Measurements from ENCODE around the gene SLC25A23.

Gene SLC25A23

DNA sequence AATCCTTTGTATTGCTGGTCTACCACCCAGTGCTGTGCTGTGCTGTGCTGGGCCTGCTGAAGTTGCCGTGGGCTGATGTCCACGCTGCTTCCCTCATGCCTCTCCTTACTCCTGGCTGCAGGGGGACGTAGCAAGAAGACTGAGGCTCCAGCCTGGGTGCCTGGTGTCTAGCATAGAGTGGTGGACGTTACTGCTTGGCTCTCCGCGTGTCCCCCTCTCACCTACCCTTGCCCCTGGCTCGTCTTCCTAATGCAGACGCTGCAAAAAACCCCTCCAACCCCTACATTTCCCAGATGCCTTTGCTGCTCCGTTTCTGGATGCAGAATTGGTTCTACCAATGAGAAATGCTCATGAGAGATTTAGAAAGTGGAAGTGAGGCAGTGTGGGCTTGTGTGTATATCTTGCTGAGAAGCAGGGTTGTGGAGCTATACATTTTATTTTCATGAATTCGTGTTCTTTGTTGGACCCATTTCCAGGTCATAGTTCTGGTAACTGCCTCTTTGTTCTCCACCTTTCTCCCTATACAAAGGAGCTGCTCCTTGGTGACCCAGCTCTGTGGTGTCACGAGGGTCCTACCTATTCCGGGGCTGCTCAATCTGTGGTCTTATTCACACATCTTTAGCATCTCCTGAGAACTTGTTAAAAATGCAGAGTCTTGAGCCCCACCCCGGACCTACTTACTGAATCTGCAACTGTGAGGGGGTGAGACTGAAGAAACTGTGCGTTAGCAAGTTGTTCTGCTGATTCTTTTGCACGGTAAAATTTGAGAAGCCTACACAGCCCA is 29.9 kb upstream of the SLC25A23 start:
- Mint-ChIP-seq H3K36me3 (peaks cover 5% of the 10 kb centered on the region), H3K27ac (peak overlapping the region; percentile 80), H3K9me3 (no peaks in the 10 kb centered on the region), H3K27me3 (no peaks in the 10 kb centered on the region), H3K4me1 (peaks cover 16% of the 10 kb centered on the region), H3K4me3 (peak overlapping the region; percentile 80)
- peak; percentile 98 for ATAC-seq

DNA sequence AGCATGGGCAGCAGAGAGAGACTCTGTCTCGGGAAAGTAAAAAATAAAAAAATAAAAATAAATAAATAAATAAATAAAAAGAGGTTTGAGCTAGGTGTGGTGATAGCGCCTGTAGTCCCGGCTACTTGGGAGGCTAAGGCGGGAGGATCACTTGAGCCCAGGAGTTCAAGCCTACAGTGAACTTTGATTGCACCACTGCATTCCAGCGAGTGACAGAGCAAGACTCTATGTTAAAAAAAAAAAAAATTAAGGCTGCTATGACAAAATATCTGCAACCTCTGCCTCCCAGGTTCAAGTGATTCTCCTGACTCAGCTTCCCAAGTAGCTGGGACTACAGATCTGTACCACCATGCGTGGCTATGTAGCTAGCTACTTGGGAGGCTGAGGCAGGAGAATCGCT is 25.2 kb upstream of the SLC25A23 start:
- Mint-ChIP-seq H3K4me3 (no peak overlapping the region), H3K4me1 (peaks cover 48% of the 10 kb centered on the region), H3K27ac (no peak overlapping the region), H3K9me3 (no peaks in the 10 kb centered on the region), H3K27me3 (no peaks in the 10 kb centered on the region), H3K36me3 (no peaks in the 10 kb centered on the region)
- ATAC-seq, result no peak

DNA sequence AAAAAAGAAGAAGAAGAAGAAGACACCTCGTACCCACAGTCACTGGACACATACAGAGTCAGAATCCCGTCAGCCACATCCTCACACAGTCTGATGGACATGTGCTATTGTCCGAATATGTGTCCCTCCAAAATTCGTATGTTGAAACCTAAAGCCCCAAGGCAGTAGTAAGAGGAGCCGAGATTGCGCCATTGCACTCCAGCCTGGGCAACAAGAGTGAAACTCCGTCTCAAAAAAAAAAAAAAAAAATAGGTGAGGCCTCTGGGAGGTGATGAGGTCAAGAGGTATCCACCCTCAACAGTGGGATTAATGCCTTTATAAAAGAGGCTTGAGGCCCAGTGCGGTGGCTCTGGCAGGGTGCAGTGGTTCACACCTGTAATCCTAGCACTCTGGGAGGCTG is 24.6 kb upstream of the SLC25A23 start:
- peak overlapping the region; percentile 97 for H3K27ac Mint-ChIP-seq
- no peaks in the 10 kb centered on the region for H3K9me3 Mint-ChIP-seq
- no peaks in the 10 kb centered on the region for H3K27me3 Mint-ChIP-seq
- peaks cover 46% of the 10 kb centered on the region for H3K4me1 Mint-ChIP-seq
- no peaks in the 10 kb centered on the region for H3K36me3 Mint-ChIP-seq
- no peak for ATAC-seq
- H3K4me3 Mint-ChIP-seq, result no peak overlapping the region

DNA sequence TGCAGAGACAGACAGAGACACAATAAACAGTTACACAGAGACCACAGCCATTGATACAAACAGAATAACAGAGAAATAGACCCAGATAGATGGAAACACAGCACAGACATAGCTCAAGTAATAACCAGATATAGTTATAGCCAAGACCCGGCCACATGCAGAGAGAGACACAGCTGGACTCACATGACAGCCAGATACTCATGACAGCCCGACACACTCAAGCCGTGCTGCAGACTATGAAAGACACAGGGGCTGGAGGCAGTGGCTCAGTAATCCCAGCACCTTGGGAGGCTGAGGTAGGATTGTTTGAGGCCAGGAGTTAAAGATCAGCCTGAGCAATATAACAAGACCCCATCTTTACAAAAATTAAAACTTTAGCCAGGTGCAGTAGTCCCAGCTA is 23.6 kb upstream of the SLC25A23 start:
- Mint-ChIP-seq H3K27ac (peak overlapping the region; percentile 97), H3K9me3 (no peaks in the 10 kb centered on the region), H3K4me1 (peaks cover 42% of the 10 kb centered on the region), H3K27me3 (no peaks in the 10 kb centered on the region), H3K4me3 (no peak overlapping the region), H3K36me3 (no peaks in the 10 kb centered on the region)
- no peak for ATAC-seq

DNA sequence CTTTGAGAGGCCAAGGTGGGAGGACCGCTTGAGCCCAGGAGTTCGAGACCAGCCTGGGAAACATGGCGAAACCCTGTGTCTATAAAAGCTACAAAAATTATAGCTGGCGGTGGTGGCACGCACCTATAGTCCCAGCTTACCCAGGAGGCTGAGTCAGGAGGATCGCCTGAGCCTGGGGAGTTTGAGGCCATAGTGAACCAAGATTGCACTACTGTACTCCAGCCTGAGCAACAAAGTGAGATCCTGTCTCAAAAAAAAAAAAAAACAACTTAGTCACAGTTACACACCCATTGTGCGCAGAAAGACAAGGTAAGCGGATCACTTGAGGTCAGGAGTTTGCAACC is 22.7 kb upstream of the SLC25A23 start:
- H3K36me3 Mint-ChIP-seq, result no peaks in the 10 kb centered on the region
- peak overlapping the region; percentile 89 for H3K4me3 Mint-ChIP-seq
- no peak for ATAC-seq
- no peaks in the 10 kb centered on the region for H3K9me3 Mint-ChIP-seq
- H3K4me1 Mint-ChIP-seq, result peaks cover 42% of the 10 kb centered on the region
- peak overlapping the region; percentile 97 for H3K27ac Mint-ChIP-seq
- H3K27me3 Mint-ChIP-seq, result no peaks in the 10 kb centered on the region

DNA sequence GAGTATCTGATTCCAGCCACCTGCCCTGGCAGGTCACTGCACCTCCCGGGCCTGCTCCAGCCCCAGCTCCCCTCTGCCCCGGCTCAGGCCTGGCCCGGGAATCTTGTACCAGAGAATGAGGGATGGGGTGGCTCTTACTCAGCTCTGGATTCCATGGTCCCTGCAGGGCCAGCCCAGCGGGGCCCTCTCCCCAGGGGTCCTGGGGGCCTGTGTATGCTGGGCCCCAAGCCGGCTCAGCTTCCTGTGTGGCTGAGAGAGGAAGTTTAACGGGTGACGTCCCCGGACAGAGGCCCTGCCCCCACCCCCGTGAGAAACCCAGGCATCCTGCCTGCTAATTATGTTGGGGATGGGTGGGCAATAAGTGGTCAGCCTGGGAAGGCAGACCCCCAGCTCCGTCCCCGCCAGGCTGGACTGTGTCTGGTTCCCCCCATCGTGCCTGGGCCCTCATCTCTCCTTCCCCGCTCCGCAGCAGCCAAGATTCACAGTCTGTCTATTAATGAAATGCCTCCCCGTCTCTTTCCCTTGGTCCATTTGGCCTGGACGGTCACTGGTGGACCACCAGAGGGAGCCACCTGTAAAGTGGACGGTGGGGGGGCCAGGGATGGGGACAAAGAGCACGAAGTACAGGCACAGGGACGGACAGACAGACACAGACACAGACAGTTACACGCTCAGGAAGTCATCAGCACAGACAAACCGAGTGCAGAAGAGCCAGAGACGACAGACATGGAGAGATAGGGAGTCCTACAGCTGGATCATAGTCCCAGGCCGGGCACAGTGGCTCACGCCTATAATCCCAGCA is 22.1 kb upstream of the SLC25A23 start, which contains the start of gene DENND1C:
Gene DENND1C (minus strand): TSS at position 247 of the 802 bp plus-strand sequence. CDS start 92 bp downstream, at position 155.
- no peaks in the 10 kb centered on the region for H3K9me3 Mint-ChIP-seq
- H3K4me1 Mint-ChIP-seq, result peaks cover 42% of the 10 kb centered on the region
- peak within 1 kb of the TSS; percentile 97 for H3K27ac Mint-ChIP-seq
- H3K36me3 Mint-ChIP-seq, result no peaks in the 10 kb centered on the region
- peak; percentile 96 for ATAC-seq
- H3K4me3 Mint-ChIP-seq, result peak within 1 kb of the TSS; percentile 89
- no peaks in the 10 kb centered on the region for H3K27me3 Mint-ChIP-seq

DNA sequence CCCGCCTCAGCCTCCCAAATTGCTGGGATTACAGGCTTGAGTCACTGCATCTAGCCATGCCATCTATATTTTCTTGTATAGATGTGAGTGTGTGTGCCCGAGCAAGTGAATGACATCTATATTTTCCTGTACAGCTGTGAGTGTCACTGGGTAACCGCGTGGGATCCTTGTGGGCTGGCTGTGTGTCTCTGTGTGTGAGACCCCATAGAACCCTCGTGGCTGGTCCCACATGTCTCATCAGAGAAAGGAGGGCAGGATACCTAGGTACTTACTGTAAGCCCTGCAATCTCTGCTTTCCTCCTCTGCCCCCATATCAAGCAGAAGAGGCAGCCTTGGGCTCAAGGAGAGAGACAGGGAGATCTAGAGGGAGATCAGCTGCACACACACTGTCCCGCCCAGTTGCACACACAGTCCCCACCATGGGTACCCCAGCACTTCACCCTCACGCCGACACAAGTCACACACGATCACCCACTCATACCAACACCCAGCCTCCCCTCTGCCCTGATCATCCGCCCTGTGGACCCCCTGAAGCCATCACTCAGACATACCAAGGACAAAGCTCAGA is 21.3 kb upstream of the SLC25A23 start:
- H3K27me3 Mint-ChIP-seq, result no peaks in the 10 kb centered on the region

DNA sequence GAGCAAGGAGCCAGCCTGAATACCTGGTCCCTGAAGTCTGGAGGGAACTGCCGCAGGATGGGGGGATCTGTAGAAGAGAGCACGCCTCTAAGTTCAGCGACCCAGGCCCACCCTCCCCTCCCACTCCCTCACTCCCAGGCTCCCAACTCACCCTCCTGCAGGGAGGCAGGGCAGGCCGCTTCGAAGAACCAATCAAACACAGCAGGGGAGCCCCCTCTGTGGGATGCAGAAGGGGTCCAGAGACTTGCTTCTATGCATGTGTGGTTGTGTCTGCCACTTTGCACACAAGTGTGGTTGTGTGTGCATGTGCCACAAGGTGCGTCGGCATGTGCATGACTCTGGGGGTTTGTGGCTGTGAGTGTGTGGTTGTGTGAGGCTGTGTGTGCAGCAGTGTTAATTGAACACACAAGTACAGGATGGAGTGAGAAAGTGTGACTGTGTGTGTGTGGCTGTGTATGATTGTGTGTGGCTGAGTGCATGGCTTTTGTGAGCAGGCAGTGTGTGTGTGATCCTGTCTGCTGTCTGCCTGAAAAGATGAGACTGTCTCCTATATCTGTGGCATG is 20.3 kb upstream of the SLC25A23 start:
- peak overlapping the region; percentile 31 for H3K4me3 Mint-ChIP-seq
- no peaks in the 10 kb centered on the region for H3K9me3 Mint-ChIP-seq
- H3K27me3 Mint-ChIP-seq, result no peaks in the 10 kb centered on the region
- peaks cover 8% of the 10 kb centered on the region for H3K36me3 Mint-ChIP-seq
- no peak for ATAC-seq
- H3K4me1 Mint-ChIP-seq, result peaks cover 42% of the 10 kb centered on the region
- H3K27ac Mint-ChIP-seq, result peak overlapping the region; percentile 97

More for the DNA sequence above, 21.3 kb upstream of the SLC25A23 start:
- Mint-ChIP-seq H3K4me3 (peak overlapping the region; percentile 89), H3K4me1 (peaks cover 42% of the 10 kb centered on the region), H3K27ac (peak overlapping the region; percentile 97), H3K36me3 (peaks cover 7% of the 10 kb centered on the region), H3K9me3 (no peaks in the 10 kb centered on the region)
- peak; percentile 2 for ATAC-seq

DNA sequence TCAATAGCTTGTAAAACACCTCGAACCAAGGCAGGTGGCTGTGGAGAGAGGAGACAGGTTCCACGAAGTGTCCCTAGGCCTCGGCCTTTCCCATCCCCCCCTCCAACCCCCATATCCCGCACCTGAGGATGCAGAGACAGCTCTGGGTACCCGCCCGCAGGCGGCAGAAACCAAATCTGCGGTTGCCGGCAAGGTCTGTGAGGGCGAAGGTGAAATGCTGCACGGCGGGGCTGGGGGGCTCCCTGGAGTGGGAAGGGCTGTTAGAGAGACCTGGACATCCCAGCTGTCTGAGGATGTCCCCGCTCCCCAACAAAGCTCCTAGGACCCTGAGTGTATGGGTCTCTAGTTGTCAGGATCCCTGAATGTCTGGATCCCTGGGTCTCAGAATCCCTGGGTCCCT is 19.2 kb upstream of the SLC25A23 start:
- H3K4me3 Mint-ChIP-seq, result no peak overlapping the region
- H3K27me3 Mint-ChIP-seq, result no peaks in the 10 kb centered on the region
- peaks cover 40% of the 10 kb centered on the region for H3K4me1 Mint-ChIP-seq
- H3K9me3 Mint-ChIP-seq, result no peaks in the 10 kb centered on the region
- peaks cover 14% of the 10 kb centered on the region for H3K36me3 Mint-ChIP-seq
- ATAC-seq, result no peak
- no peak overlapping the region for H3K27ac Mint-ChIP-seq

DNA sequence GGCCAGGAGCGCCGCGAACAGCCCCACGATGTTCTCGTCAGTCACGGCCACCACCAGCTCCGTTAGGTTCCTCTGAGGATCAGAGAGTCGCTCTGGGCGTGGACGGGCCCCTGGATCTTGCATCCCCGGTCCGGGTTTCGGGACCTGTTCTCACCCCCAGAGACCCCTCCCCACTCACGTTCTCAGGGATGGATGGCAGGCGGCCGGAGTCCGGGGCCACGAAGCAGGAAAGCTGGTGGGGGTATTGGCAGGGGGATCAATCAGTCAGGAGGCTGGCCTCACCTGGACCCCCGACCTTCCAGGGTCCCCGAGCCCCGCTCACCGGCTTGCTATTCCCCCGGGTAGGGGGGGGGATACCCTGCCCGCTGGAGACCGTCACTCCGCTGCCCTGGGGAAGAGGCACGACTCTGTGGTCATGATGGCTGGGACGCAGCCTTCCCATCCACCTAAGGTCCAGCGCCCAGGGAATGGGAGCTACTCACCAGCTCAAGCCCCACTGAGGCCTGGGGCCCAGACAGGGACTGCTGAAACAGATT is 17.4 kb upstream of the SLC25A23 start:
- Mint-ChIP-seq H3K9me3 (no peaks in the 10 kb centered on the region), H3K4me3 (no peak overlapping the region), H3K27ac (no peak overlapping the region), H3K27me3 (no peaks in the 10 kb centered on the region), H3K36me3 (peaks cover 18% of the 10 kb centered on the region), H3K4me1 (peaks cover 23% of the 10 kb centered on the region)
- ATAC-seq, result no peak

DNA sequence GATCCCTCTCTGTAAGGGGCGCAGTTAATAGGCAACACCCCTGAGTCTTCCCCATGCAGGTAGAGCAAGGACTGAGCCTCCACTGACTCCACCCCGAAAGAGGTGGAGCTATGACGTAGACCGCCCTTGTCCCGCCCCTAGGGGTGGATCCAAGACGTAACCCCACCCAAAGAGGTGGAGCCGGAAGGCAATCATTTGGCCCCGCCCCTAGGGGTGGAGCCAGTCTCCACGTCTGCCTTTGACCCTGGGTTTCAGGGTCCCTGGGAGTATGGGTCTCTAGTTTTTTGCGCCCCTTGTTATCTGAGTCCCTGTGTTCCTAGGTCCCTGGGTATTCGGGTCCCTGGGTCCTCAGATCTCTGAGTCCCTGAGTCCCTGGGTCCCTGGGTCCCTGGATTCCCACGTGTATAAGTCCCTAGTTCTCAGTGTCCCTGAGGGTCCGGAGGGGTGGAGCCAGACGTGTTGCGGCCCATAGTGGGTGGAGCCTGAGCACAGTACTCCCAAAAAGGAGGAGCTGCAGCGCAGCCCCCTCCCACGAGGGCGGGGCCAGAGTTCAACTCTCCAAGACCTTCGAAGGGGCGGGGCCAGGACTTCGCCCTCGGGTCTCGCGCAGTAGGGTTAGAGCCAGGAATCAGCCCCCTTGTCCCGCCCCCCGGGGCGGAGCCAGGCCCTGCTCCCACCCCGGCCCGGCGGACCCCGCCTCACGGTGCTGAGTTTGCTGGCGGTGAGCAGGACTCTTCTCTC is 16.7 kb upstream of the SLC25A23 start:
- Mint-ChIP-seq H3K9me3 (no peaks in the 10 kb centered on the region), H3K4me3 (no peak overlapping the region), H3K27ac (no peak overlapping the region), H3K4me1 (peaks cover 16% of the 10 kb centered on the region), H3K36me3 (peaks cover 18% of the 10 kb centered on the region), H3K27me3 (no peaks in the 10 kb centered on the region)
- ATAC-seq, result peak; percentile 78

DNA sequence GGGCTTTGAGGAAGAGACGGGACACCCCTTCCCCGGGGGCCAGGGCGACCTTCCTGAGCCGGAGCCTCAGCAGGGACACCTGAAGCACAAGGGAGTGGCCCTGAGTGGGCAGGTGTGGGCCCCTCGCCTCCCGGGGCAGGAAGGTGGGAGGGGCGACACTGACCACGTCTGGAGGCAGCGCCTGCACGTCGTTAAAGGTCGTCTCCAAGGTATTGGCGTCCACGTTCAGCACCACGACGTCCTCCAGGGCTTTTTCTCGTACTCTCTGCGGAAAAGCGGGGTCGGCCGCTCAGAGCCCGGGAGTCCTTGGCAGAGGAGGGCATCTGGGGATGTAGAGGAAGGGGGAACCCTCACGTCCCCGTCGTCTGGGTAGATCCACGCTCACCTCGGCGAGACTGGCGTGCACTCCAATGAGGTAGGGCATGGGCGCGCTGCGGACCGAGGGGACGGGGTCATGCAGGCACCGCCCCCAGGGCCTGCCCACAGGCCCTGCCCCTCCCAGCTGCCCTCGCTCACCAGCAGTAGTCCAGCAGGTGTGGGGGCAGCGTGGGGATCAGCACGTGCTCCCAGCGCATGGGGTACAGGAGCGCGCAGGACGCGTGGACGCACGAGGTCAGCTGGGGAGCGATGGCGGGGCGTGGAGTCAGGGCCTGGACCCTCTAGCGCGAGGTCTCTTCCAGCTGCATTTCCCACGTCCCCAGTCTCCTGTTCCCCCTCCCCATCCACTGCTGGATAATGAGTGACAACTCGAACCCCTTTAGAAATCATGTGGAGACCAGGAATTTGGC is 15.9 kb upstream of the SLC25A23 start:
- H3K9me3 Mint-ChIP-seq, result no peaks in the 10 kb centered on the region
- no peak overlapping the region for H3K4me3 Mint-ChIP-seq
- no peak overlapping the region for H3K27ac Mint-ChIP-seq
- ATAC-seq, result no peak
- peaks cover 9% of the 10 kb centered on the region for H3K4me1 Mint-ChIP-seq
- peaks cover 18% of the 10 kb centered on the region for H3K36me3 Mint-ChIP-seq
- no peaks in the 10 kb centered on the region for H3K27me3 Mint-ChIP-seq

DNA sequence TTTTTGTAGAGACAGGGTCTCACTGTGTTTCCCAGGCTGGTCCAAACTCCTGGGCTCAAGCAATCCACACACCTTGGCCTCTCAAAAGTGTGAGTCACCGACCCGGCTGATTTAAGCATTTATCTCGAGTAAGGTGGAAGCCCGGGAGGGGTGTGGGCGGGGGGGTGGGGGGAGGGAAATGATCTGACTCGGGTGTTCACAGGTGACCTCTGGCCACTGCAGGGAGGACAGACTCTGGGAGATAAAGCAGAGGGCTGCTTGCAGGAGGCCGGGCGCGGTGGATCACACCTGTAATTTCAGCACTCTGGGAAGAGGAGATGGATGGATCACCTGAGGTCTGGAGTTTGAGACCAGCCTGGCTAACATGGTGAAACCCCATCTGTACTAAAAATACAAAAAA is 14.1 kb upstream of the SLC25A23 start:
- no peak overlapping the region for H3K27ac Mint-ChIP-seq
- peaks cover 35% of the 10 kb centered on the region for H3K36me3 Mint-ChIP-seq
- H3K27me3 Mint-ChIP-seq, result no peaks in the 10 kb centered on the region
- H3K4me3 Mint-ChIP-seq, result no peak overlapping the region
- ATAC-seq, result no peak
- no peaks in the 10 kb centered on the region for H3K9me3 Mint-ChIP-seq
- H3K4me1 Mint-ChIP-seq, result no peaks in the 10 kb centered on the region

DNA sequence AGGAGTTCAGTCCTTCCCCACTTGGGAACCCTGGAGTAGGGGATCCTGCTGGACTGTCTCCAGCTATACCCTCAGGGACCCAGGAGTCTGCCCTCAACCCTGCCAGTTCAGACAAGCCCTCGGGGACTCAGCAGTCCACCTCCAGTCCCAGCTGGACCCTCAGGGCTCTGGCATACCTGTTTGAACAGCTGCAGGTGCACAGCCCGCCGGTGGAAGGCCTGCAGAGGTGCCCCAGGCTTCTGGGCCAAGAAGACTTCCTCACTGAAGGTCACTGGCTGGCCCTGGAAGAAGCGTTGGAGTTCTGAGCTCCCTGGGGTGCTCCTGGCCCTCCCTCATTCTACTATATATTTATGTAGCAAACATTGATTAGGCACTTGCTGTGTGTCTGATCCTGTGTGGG is 13.1 kb upstream of the SLC25A23 start:
- no peaks in the 10 kb centered on the region for H3K27me3 Mint-ChIP-seq
- H3K4me3 Mint-ChIP-seq, result no peak overlapping the region
- no peak overlapping the region for H3K27ac Mint-ChIP-seq
- H3K36me3 Mint-ChIP-seq, result peaks cover 45% of the 10 kb centered on the region
- no peak for ATAC-seq
- peaks cover under 1% of the 10 kb centered on the region for H3K4me1 Mint-ChIP-seq
- H3K9me3 Mint-ChIP-seq, result no peaks in the 10 kb centered on the region
